ENCODE data around the gene SRRM2. TPM values are rescaled to one million over a fixed set of nuclear protein-coding genes. Genes with fewer than 3 reads are reported as not detected.

Gene SRRM2
- total and polyA plus RNA-seq, 9 of the 15 experiments (the other 6 are each of a cell fraction or from before 2014, with no cell fraction given) = 26.7 to 563 (median 81.1) TPM

DNA sequence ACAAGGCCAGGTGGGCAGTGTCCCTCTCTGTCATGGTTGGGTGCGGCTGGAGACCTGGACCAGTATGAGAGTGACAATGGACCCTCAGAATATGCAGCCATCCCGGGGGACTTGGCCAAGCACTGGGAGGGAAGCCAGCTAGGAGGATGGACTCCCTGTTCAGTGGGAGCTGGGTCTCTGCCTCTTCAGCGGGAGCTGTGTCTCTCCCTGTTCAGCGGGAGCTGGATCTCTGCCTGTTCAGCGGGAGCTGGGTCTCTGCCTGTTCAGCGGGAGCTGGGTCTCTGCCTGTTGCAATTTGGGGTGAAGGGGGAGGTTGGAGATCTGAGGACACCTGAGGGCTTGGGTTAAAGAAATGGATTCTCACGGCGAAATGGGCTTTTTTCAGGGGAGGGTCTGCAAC lies 38.7 kb downstream of the SRRM2 start:
- Histone ChIP-seq H3K27ac (ENCODE audit: extremely low read depth, low read depth, low read length) (no peak overlapping the region), H3K79me2 (ENCODE audit: control insufficient read depth, insufficient read depth, low read length) (no peaks in the 10 kb centered on the region), H3K4me1 (replicated peaks in 1 of 2; ENCODE audit: control insufficient read depth in 2 of 2, insufficient read depth in 2 of 2, low read length in 2 of 2) (peaks cover 6 to 12% of the 10 kb centered on the region in 2 experiments), H2AFZ (ENCODE audit: low read depth, low read length) (no peak overlapping the region), H3K27me3 (ENCODE audit: control insufficient read depth in 2 of 2, insufficient read depth in 2 of 2, low read length in 2 of 2) (peaks cover 22 to 44% of the 10 kb centered on the region in 2 experiments; a peak in 4 of 5 replicates), H3K9me3 (replicated peaks; ENCODE audit: control insufficient read depth, insufficient read depth, low read depth, low read length) (no peaks in the 10 kb centered on the region), H4K20me1 (replicated peaks; ENCODE audit: control insufficient read depth, insufficient read depth, low read length) (peaks cover 10% of the 10 kb centered on the region; the same call in 1 of the 2 replicates), H3K9ac (ENCODE audit: insufficient read depth in 1 of 2, low read depth in 2 of 2, low read length in 2 of 2) (no peak overlapping the region; a peak in 1 of 4 replicates), H3K4me2 (ENCODE audit: insufficient read depth, low read length) (no peak overlapping the region), H3K9me1 (ENCODE audit: control insufficient read depth, insufficient read depth, low read length) (no peaks in the 10 kb centered on the region), H3K36me3 (ENCODE audit: control insufficient read depth, insufficient read depth, low read length) (no peaks in the 10 kb centered on the region), H3K4me3 (no peak overlapping the region)
- in situ Hi-C loops (cut with MboI) = no loop called here
- CTCF ChIA-PET (ENCODE audit: low intra/inter-chr PET ratio) = no interaction called here
- no peak for FAIRE-seq
- 12% methylated on average over 8 of the region's 8 CpGs for WGBS (ENCODE audit: insufficient coverage, low coverage, missing lambda C conversion rate)
- BruUV-seq (replicated peaks) = no TSS peak
- DNase-seq (ENCODE audit: extremely low read depth in 1 of 4, low spot score in 3 of 4) = no peak
- intact Hi-C loops (cut with micrococcal nuclease) = no loop called here
- POLR2A ChIA-PET = interaction anchor here (0.6 to 2.8 kb wide), 4 partner anchors 8 to 48 kb away, joined by 3 to 10 read pairs (median 3); partner anchors contain the start of gene PRSS21
- ATAC-seq = no peak
- TF ChIP-seq, protein P1, sequence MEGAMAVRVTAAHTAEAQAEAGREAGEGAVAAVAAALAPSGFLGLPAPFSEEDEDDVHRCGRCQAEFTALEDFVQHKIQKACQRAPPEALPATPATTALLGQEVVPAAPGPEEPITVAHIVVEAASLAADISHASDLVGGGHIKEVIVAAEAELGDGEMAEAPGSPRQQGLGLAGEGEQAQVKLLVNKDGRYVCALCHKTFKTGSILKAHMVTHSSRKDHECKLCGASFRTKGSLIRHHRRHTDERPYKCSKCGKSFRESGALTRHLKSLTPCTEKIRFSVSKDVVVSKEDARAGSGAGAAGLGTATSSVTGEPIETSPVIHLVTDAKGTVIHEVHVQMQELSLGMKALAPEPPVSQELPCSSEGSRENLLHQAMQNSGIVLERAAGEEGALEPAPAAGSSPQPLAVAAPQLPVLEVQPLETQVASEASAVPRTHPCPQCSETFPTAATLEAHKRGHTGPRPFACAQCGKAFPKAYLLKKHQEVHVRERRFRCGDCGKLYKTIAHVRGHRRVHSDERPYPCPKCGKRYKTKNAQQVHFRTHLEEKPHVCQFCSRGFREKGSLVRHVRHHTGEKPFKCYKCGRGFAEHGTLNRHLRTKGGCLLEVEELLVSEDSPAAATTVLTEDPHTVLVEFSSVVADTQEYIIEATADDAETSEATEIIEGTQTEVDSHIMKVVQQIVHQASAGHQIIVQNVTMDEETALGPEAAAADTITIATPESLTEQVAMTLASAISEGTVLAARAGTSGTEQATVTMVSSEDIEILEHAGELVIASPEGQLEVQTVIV (CRISPR knock-in tag; IDR thresholded peaks at IDR 0.05; ENCODE audit: borderline replicate concordance) = no peak
- TF ChIP-seq ZNF212 (CRISPR knock-in tag; IDR thresholded peaks at IDR 0.05) (no peak), ZBTB8A (IDR thresholded peaks at IDR 0.05; ENCODE audit: partially characterized antibody) (no peak), NR2C1 (IDR thresholded peaks at IDR 0.05) (no peak), NR2C1 (tag; IDR thresholded peaks at IDR 0.05) (no peak), MYC (IDR thresholded peaks at IDR 0.05; ENCODE audit: low read depth, low read length) (no peak), MYC (CRISPR knock-in tag; IDR thresholded peaks at IDR 0.05; ENCODE audit: borderline replicate concordance, low read depth) (no peak), TCF7 (IDR thresholded peaks at IDR 0.05; ENCODE audit: borderline replicate concordance) (no peak), U2AF1 (optimal IDR thresholded peaks at IDR 0.05; ENCODE audit: low read depth, low read length) (no peak), MAFK (IDR thresholded peaks at IDR 0.05; ENCODE audit: low read length) (no peak), ZBED1 (IDR thresholded peaks at IDR 0.05) (no peak)
- TF ChIP-seq, protein P2, sequence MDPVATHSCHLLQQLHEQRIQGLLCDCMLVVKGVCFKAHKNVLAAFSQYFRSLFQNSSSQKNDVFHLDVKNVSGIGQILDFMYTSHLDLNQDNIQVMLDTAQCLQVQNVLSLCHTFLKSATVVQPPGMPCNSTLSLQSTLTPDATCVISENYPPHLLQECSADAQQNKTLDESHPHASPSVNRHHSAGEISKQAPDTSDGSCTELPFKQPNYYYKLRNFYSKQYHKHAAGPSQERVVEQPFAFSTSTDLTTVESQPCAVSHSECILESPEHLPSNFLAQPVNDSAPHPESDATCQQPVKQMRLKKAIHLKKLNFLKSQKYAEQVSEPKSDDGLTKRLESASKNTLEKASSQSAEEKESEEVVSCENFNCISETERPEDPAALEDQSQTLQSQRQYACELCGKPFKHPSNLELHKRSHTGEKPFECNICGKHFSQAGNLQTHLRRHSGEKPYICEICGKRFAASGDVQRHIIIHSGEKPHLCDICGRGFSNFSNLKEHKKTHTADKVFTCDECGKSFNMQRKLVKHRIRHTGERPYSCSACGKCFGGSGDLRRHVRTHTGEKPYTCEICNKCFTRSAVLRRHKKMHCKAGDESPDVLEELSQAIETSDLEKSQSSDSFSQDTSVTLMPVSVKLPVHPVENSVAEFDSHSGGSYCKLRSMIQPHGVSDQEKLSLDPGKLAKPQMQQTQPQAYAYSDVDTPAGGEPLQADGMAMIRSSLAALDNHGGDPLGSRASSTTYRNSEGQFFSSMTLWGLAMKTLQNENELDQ (CRISPR knock-in tag; IDR thresholded peaks at IDR 0.05; ENCODE audit: borderline replicate concordance) = no peak
- TF ChIP-seq, protein P3, sequence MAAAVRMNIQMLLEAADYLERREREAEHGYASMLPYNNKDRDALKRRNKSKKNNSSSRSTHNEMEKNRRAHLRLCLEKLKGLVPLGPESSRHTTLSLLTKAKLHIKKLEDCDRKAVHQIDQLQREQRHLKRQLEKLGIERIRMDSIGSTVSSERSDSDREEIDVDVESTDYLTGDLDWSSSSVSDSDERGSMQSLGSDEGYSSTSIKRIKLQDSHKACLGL (CRISPR knock-in tag; IDR thresholded peaks at IDR 0.05; ENCODE audit: borderline replicate concordance, poor library complexity, severe bottlenecking) = no peak
- TF ChIP-seq, protein P4, sequence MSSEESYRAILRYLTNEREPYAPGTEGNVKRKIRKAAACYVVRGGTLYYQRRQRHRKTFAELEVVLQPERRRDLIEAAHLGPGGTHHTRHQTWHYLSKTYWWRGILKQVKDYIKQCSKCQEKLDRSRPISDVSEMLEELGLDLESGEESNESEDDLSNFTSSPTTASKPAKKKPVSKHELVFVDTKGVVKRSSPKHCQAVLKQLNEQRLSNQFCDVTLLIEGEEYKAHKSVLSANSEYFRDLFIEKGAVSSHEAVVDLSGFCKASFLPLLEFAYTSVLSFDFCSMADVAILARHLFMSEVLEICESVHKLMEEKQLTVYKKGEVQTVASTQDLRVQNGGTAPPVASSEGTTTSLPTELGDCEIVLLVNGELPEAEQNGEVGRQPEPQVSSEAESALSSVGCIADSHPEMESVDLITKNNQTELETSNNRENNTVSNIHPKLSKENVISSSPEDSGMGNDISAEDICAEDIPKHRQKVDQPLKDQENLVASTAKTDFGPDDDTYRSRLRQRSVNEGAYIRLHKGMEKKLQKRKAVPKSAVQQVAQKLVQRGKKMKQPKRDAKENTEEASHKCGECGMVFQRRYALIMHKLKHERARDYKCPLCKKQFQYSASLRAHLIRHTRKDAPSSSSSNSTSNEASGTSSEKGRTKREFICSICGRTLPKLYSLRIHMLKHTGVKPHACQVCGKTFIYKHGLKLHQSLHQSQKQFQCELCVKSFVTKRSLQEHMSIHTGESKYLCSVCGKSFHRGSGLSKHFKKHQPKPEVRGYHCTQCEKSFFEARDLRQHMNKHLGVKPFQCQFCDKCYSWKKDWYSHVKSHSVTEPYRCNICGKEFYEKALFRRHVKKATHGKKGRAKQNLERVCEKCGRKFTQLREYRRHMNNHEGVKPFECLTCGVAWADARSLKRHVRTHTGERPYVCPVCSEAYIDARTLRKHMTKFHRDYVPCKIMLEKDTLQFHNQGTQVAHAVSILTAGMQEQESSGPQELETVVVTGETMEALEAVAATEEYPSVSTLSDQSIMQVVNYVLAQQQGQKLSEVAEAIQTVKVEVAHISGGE (CRISPR knock-in tag; IDR thresholded peaks at IDR 0.05) = no peak
